Brain microvascular endothelial cell (primary cell): ENCODE data around the gene HACD4.

Experiments
- DNase-seq: peaks from one replicate; pipeline ENCODE4 v3.0.0-alpha.2; 2020
- H3K27ac ChIP-seq: fragments of 250-450 bp; sonication (Bioruptor Pico); 2 replicates; pipeline ENCODE4 v1.5.1; 2020; ENCODE audit warnings: mild to moderate bottlenecking, moderate library complexity
- H3K27me3 ChIP-seq: fragments of 250-450 bp; sonication (Bioruptor Pico); replicated peaks from 2 replicates; pipeline ENCODE4 v1.5.1; 2020; ENCODE audit warnings: mild to moderate bottlenecking
- H3K36me3 ChIP-seq: fragments of 250-450 bp; sonication (Bioruptor Pico); replicated peaks from 2 replicates; pipeline ENCODE4 v1.5.1; 2020; ENCODE audit warnings: mild to moderate bottlenecking
- H3K4me3 ChIP-seq: 2 replicates; pipeline ENCODE4 v1.5.1; 2011; ENCODE audit warnings: low read depth, mild to moderate bottlenecking, control low read depth, low read length, moderate library complexity
- in situ Hi-C: cut with HindIII; loops from 2 replicates; pipeline ENCODE4 v1.10.0; 2017; ENCODE audit warnings: low sequenced_read_pairs, low pct_ligation_motif_present
- TF ChIP-seq, protein P1 (sequence below): IDR thresholded peaks from 2 replicates; pipeline ENCODE4 v1.5.1; 2011; ENCODE audit warnings: low read depth, mild to moderate bottlenecking, moderate library complexity, low read length, control low read depth, inconsistent platforms; ENCODE audit errors: missing control alignments

Gene HACD4

DNA sequence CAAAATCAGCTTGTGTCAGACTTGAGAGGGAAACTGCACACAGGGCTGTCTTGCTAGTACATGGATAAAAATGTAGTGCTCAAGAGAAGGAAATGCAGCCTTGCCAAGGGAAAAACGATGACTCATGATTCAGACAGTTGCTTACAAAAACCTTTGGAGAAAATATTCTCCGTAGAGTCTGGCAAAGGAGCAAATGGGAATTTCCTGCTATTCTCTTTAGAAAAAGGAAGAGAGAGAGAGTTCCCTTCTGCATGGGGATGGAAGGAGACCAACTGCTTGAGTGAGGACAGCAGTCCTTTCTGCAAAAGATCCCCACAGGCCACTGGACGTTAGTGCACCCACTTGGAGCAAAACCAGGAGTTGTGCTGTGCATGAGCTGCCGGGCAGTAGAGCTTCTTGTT is 38.7 kb upstream of the HACD4 start:
- Histone ChIP-seq H3K4me3 (no peak overlapping the region), H3K27me3 (no peaks in the 10 kb centered on the region), H3K36me3 (no peaks in the 10 kb centered on the region), H3K27ac (peak overlapping the region; percentile 47)
- in situ Hi-C loops: no loop called here
- TF ChIP-seq, protein P1, sequence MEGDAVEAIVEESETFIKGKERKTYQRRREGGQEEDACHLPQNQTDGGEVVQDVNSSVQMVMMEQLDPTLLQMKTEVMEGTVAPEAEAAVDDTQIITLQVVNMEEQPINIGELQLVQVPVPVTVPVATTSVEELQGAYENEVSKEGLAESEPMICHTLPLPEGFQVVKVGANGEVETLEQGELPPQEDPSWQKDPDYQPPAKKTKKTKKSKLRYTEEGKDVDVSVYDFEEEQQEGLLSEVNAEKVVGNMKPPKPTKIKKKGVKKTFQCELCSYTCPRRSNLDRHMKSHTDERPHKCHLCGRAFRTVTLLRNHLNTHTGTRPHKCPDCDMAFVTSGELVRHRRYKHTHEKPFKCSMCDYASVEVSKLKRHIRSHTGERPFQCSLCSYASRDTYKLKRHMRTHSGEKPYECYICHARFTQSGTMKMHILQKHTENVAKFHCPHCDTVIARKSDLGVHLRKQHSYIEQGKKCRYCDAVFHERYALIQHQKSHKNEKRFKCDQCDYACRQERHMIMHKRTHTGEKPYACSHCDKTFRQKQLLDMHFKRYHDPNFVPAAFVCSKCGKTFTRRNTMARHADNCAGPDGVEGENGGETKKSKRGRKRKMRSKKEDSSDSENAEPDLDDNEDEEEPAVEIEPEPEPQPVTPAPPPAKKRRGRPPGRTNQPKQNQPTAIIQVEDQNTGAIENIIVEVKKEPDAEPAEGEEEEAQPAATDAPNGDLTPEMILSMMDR: peak; percentile 55
- peak; percentile 94 for DNase-seq

DNA sequence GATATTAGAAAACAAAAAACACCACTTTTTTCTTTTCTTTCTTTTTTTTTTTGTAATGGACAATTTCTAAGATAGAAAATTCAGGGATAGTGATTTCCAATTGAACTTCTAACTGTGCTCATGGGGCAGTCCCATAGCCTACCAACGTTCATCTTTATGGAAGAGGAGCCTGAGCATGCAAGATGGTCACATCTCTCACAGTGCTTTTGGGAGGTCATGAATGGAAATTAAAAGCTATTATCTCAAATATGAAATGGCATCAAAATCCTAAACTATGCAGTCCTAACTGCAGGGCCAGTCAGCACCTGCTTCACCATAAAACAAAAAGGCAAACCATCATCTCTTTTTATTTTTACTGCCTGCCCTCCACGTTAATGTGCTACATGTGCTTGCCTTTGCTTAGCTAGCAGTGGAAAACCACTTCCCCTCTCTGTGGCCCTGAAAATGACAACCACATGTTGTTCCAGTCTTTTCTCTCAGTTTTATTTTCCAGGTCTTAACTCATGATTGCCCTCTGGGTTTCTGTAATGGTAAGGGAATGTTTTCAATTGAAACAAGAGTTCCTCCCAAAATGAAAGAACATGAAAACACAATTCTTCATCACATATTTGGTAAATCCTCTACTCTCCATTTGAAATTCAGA is 29.6 kb upstream of the HACD4 start:
- DNase-seq: peak; percentile 14

DNA sequence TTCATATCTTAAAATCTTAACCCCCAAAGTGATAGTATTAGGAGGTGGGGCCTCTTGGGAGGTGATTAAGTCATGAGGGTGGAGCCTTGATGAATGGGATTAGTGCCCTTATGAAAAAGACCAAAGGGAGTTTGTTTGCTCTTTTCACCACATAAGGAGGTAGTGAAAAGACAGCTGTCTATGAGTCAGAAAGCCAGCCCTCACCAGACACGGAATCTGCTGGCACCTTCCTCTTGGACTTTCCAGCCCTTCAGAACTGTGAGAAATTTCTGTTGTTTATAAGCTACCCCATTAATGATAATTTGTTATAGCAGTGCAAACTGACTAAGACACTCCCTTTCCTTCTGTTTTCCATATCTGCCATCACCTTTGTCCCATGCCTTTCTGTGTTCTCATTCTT is 25.5 kb upstream of the HACD4 start:
- DNase-seq: peak; percentile 9
- Histone ChIP-seq H3K27ac (no peak overlapping the region), H3K27me3 (no peaks in the 10 kb centered on the region), H3K4me3 (no peak overlapping the region), H3K36me3 (no peaks in the 10 kb centered on the region)
- in situ Hi-C loops: no loop called here
- TF ChIP-seq, protein P1: no peak

More for the DNA sequence above, 29.6 kb upstream of the HACD4 start:
- TF ChIP-seq, protein P1: peak; percentile 21
- no peak overlapping the region for H3K4me3 ChIP-seq
- in situ Hi-C loops: no loop called here
- H3K27me3 ChIP-seq: no peaks in the 10 kb centered on the region
- H3K27ac ChIP-seq: no peak overlapping the region
- no peaks in the 10 kb centered on the region for H3K36me3 ChIP-seq

DNA sequence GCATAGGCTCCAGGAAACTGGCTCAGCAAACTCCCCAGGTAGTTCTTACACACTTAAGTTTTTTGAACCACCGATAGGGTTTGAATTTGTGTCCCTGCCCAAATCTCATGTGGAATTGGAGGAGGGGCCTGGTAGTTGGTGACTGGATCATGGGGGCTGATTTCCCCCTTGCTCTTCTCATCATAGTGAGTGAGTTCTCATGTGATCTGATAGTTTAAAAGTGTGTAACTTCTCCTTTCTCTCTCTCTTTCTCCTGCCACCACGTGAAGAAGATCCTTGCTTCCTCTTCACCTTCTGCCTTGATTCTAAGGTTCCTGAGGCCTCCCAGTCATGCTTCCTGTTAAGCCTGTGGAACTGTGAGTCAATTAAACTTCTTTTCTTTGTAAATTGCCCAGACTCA is 22.4 kb upstream of the HACD4 start:
- H3K27me3 ChIP-seq: no peaks in the 10 kb centered on the region
- H3K27ac ChIP-seq: no peak overlapping the region
- TF ChIP-seq, protein P1: no peak
- no peak overlapping the region for H3K4me3 ChIP-seq
- DNase-seq: no peak
- in situ Hi-C loops: no loop called here
- no peaks in the 10 kb centered on the region for H3K36me3 ChIP-seq

DNA sequence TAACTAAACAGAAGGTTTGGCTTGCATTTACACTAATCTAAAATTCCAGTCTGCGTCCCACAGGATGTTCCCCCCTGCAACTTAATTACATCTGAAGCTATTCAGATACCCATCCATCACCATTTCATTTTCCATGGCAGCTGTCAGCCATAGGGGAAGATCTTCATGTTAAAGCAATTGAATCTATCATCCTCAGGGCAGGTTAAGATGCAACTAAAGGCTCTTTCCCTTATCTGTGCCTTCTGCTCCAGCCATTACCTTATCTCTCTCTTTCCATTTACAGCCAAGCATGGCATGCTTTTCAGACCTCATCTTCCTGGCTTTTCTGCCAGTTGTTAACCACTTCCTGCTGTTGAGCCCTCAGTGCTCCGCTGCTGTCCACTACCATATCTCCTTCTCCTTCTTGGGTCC is 15.8 kb upstream of the HACD4 start:
- H3K4me3 ChIP-seq: no peak overlapping the region
- no peak for DNase-seq
- no peaks in the 10 kb centered on the region for H3K27me3 ChIP-seq
- TF ChIP-seq, protein P1: no peak
- H3K27ac ChIP-seq: no peak overlapping the region
- no peaks in the 10 kb centered on the region for H3K36me3 ChIP-seq
- in situ Hi-C loops: no loop called here

DNA sequence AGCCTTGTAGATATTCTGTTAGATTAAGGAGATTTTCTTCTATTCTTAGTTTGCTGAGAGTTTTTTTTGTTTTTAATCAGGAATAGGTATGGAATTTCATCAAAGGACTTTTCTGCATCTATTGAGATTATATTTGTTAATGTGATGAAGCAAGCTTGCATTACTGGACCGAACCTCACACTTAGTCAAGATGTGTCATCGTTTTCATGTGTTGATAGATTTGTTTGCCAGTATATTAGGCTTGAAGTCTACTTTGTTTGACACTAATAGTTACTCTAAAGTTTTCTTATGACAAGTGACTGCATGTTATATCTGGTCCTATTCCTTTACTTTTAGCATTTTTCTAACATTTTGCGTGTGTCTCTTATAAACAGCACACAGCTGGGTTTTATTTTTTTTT is 12.4 kb upstream of the HACD4 start:
- in situ Hi-C loops: no loop called here
- H3K4me3 ChIP-seq: no peak overlapping the region
- no peak overlapping the region for H3K27ac ChIP-seq
- no peak for DNase-seq
- no peaks in the 10 kb centered on the region for H3K36me3 ChIP-seq
- TF ChIP-seq, protein P1: no peak
- no peaks in the 10 kb centered on the region for H3K27me3 ChIP-seq
